NT2/D1 (cell line): Measurements from ENCODE around the gene MYO5B.

ENCODE experiments used
- SUZ12 ChIP-seq: IDR thresholded peaks from 2 replicates; pipeline ENCODE4 v1.6.1; 2011; ENCODE audit not compliant: insufficient read length, insufficient read depth; ENCODE audit errors: extremely low read depth
- YY1 ChIP-seq: IDR thresholded peaks from 2 replicates; pipeline ENCODE4 v1.6.1; 2011; ENCODE audit not compliant: insufficient read length, insufficient read depth
- ZNF274 ChIP-seq: IDR thresholded peaks from 2 replicates; pipeline ENCODE4 v1.6.1; 2011; ENCODE audit warnings: mild to moderate bottlenecking, low read depth, low read length

DNA sequence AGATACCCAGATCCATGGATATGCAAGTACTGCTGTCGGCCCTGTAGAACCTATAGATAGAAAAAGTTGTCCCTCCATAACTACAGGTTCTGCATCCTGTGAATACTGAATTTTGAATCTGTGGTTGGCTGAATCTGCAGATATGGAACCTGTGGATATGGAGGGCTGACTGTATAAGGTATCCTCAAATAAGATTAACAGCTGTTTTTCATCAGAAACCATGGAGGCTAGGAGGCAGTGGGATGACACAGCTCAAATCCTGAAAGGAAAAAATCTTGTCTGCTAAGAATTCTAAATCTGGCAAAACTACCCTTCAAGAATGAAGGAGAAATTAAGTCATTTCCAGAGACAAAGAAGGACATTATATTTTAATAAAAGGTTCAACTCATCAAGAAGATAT is 367.0 kb downstream of the MYO5B start:
- TF ChIP-seq ZNF274 (no peak), YY1 (no peak), SUZ12 (no peak)
